GM12878 (cell line): Measurements from ENCODE around the gene SMIM5. TPM values are rescaled to one million over a fixed set of nuclear protein-coding genes. Genes with fewer than 3 reads are reported as not detected.

ENCODE experiments used
- ATAC-seq: fragments of 200-7000 bp; cut with Tn5 transposase; 3 replicates; pipeline ENCODE4 v1.9.1; 2020; ENCODE audit warnings: mild to moderate bottlenecking, moderate library complexity
- BruUV-seq: library from RNA; stranded (reverse); fragments of 400-500 nt; replicated peaks from 2 replicates; lab custom pipeline; 2021; lab: Mats Ljungman, UMichigan
- CTCF ChIA-PET: fragments of 300-600 bp; sonication (Branson Sonifier 250); formaldehyde crosslinking; extraction: SDS; loops from one replicate; lab custom pipeline; 2021; ENCODE audit warnings: inconsistent platforms; lab: Yijun Ruan, JAX
- POLR2A ChIA-PET: fragments of 350-600 bp; formaldehyde crosslinking; extraction: SDS; loops from one replicate; lab custom pipeline; 2021; ENCODE audit warnings: inconsistent platforms; lab: Charles Lee
- RAD21 ChIA-PET: fragments of 300-600 bp; sonication (Branson Sonifier 250); formaldehyde crosslinking; loops from one replicate; lab custom pipeline; 2023; ENCODE audit warnings: antibody characterized with exemption; ENCODE audit not compliant: unreplicated experiment; lab: Charles Lee
- SMC1A ChIA-PET: fragments of 300-600 bp; sonication (Branson Sonifier 250); formaldehyde crosslinking; loops from one replicate; lab custom pipeline; 2023; ENCODE audit not compliant: unreplicated experiment, uncharacterized antibody; lab: Charles Lee
- DNase-seq: peaks from one replicate; pipeline ENCODE4 v3.0.0-alpha.2; 2011; ENCODE audit warnings: low read depth, low spot score
- FAIRE-seq: peaks from 3 replicates; lab custom pipeline; 2011; peaks lifted over from hg19 to GRCh38; lab: Jason Lieb, UNC
- H2AFZ ChIP-seq: 2 replicates; pipeline ENCODE4 v1.6.0; 2011; ENCODE audit warnings: low read depth, low read length, control low read depth; ENCODE audit not compliant: control insufficient read depth
- H3K27ac ChIP-seq: 2 replicates; pipeline ENCODE4 v1.5.1; 2011; ENCODE audit warnings: control low read depth; ENCODE audit not compliant: control insufficient read depth, insufficient read depth
- H3K27me3 ChIP-seq, 2 experiments: replicated peaks in 1 of 2; 2 replicates each; pipeline versions ENCODE4 v1.6.0 to v1.6.1; 2011; ENCODE audit warnings: low read length in 1 of 2; ENCODE audit not compliant: control insufficient read depth in 2 of 2, insufficient read depth in 2 of 2
- H3K36me3 ChIP-seq, 2 experiments: 2 replicates each; pipeline ENCODE4 v1.5.1; 2011; ENCODE audit warnings: low read length in 1 of 2; ENCODE audit not compliant: control insufficient read depth in 2 of 2, insufficient read depth in 2 of 2
- H3K4me1 ChIP-seq: 2 replicates; pipeline ENCODE4 v1.6.1; 2011; ENCODE audit warnings: mild to moderate bottlenecking, low read length, moderate library complexity, mixed read lengths; ENCODE audit not compliant: control insufficient read depth, insufficient read depth
- H3K4me2 ChIP-seq: 2 replicates; pipeline ENCODE4 v1.6.0; 2011; ENCODE audit warnings: control low read depth; ENCODE audit not compliant: control insufficient read depth, insufficient read depth
- H3K4me3 ChIP-seq: fragments of 200-600 bp; sonication (generic); 2 replicates; pipeline ENCODE4 v1.5.1; 2016
- H3K79me2 ChIP-seq: 2 replicates; pipeline ENCODE4 v1.6.0; 2011; ENCODE audit warnings: low read length; ENCODE audit not compliant: control insufficient read depth, insufficient read depth
- H3K9ac ChIP-seq: 2 replicates; pipeline ENCODE4 v1.8.0; 2011; ENCODE audit warnings: low read length, control low read depth, mixed read lengths; ENCODE audit not compliant: control insufficient read depth, insufficient read depth
- H3K9me3 ChIP-seq: replicated peaks from 3 replicates; pipeline ENCODE4 v1.5.1; 2011; ENCODE audit warnings: mild to moderate bottlenecking, low read length; ENCODE audit not compliant: control insufficient read depth, insufficient read depth
- H4K20me1 ChIP-seq: 2 replicates; pipeline ENCODE4 v1.6.0; 2011; ENCODE audit not compliant: control insufficient read depth, insufficient read depth
- ATF3 ChIP-seq: IDR thresholded peaks from 2 replicates; pipeline ENCODE4 v1.6.1; 2011; ENCODE audit warnings: low read depth, mild to moderate bottlenecking, low read length, moderate library complexity, borderline replicate concordance; ENCODE audit errors: extremely low read depth
- BRCA1 ChIP-seq: IDR thresholded peaks from 2 replicates; pipeline ENCODE4 v1.6.1; 2011; ENCODE audit warnings: low read depth, low read length, improper control_type of control experiment
- ETV6 ChIP-seq, 2 experiments: fragments of 450-650 bp in 1 of 2; IDR thresholded peaks in 1 of 2; conservative IDR thresholded peaks in 1 of 2; 2 replicates each; pipeline ENCODE4 v1.6.1; 2014; ENCODE audit warnings: antibody characterized with exemption in 1 of 2, borderline replicate concordance in 1 of 2, low read depth in 1 of 2, mild to moderate bottlenecking in 1 of 2, moderate library complexity in 1 of 2
- FOXM1 ChIP-seq: IDR thresholded peaks from 2 replicates; pipeline ENCODE4 v1.6.1; 2012; ENCODE audit warnings: low read depth, mild to moderate bottlenecking, inconsistent platforms, low read length, moderate library complexity
- GATAD2B ChIP-seq: fragments of 450-650 bp; conservative IDR thresholded peaks from 2 replicates; pipeline ENCODE4 v1.6.1; 2017; ENCODE audit warnings: low read depth, mild to moderate bottlenecking, moderate library complexity
- IKZF1 ChIP-seq: fragments of 450-650 bp; conservative IDR thresholded peaks from 2 replicates; pipeline ENCODE4 v1.6.1; 2017; ENCODE audit warnings: antibody characterized with exemption, mild to moderate bottlenecking
- MEF2A ChIP-seq: IDR thresholded peaks from 2 replicates; pipeline ENCODE4 v1.6.1; 2011; ENCODE audit warnings: low read depth, mild to moderate bottlenecking, low read length, moderate library complexity; ENCODE audit not compliant: insufficient read depth
- RELB ChIP-seq: fragments of 450-650 bp; IDR thresholded peaks from 2 replicates; pipeline ENCODE4 v1.6.1; 2017; ENCODE audit warnings: low read depth, mild to moderate bottlenecking, moderate library complexity
- USF2 ChIP-seq: IDR thresholded peaks from 2 replicates; pipeline ENCODE4 v1.6.1; 2011; ENCODE audit warnings: low read depth, low read length, improper control_type of control experiment, borderline replicate concordance
- ZBTB33 ChIP-seq: fragments of 450-650 bp; IDR thresholded peaks from 2 replicates; pipeline ENCODE4 v1.6.1; 2017; ENCODE audit warnings: mild to moderate bottlenecking
- ZBTB40 ChIP-seq: fragments of 450-650 bp; IDR thresholded peaks from 2 replicates; pipeline ENCODE4 v1.6.1; 2016; ENCODE audit warnings: mild to moderate bottlenecking, moderate library complexity, borderline replicate concordance
- WGBS: methylation state at CpG from one replicate; pipeline ENCODE4 v1.1.6; 2016; ENCODE audit warnings: low lambda C conversion rate; ENCODE audit not compliant: insufficient replicate concordance, insufficient coverage; ENCODE audit errors: missing lambda C conversion rate; 5-methylcytosine and 5-hydroxymethylcytosine counted together
- in situ Hi-C: fragments of 300-500 bp; cut with MboI; formaldehyde crosslinking; loops from 9 replicates; pipeline ENCODE4 v1.14.3; 2018; ENCODE audit warnings: mixed read lengths
- intact Hi-C: fragments of 100-400 bp; cut with micrococcal nuclease; formaldehyde crosslinking; loops from one replicate; pipeline ENCODE4 v1.14.2; 2022; ENCODE audit not compliant: unreplicated experiment
- polyA plus RNA-seq, 11 experiments: library from polyadenylated mRNA; depleted of rRNA in 4 of 11; unstranded in 6 of 11; stranded (reverse) in 5 of 11; fragments of >200 nt; fragmentation: Nextera tagmentation in 4 of 11; fragmentation: Illumina TruSeq in 1 of 11; extraction: Ambion mirVana in 4 of 11; extraction: Trizol in 1 of 11; gene quantifications; 1 replicate in 1 of 11; 2 replicates in 10 of 11; pipeline versions ENCODE4 v1.2.1 to v1.2.3, GENCODE V29; 2011 to 2016; ENCODE audit warnings: inconsistent platforms in 2 of 11, missing spikeins in 2 of 11, low read depth in 1 of 11
- total RNA-seq, 4 experiments: library from RNA; depleted of rRNA in 3 of 4; stranded (reverse); fragments of >200 nt in 3 of 4; fragmentation: Illumina TruSeq in 1 of 4; extraction: Trizol in 1 of 4; gene quantifications; 2 replicates each; pipeline versions ENCODE4 v1.2.1 to v1.2.3, GENCODE V29; 2013 to 2021

SMIM5 gene
- total and polyA plus RNA-seq, 10 of the 15 experiments (the other 5 are each of a cell fraction or from before 2014, with no cell fraction given), result 0.08 to 0.11 TPM; not detected in 8

GRCh38 chr17:75596320-75597087 lies 36.7 kb upstream of the SMIM5 start:
- no peak overlapping the region for H3K4me3 ChIP-seq

More at GRCh38 chr17:75596320-75597087, 36.7 kb upstream of the SMIM5 start:
- no peak overlapping the region for H3K9ac ChIP-seq
- WGBS, result 54% methylated on average over 17 of the region's 17 CpGs
- no peaks in the 10 kb centered on the region for H3K36me3 ChIP-seq
- ChIA-PET POLR2A (no interaction called here), RAD21 (interaction anchor here (5.3 kb wide), 1 partner anchor 153 kb away, joined by 51 read pairs; no protein-coding TSS in a partner anchor), SMC1A (no interaction called here)
- intact Hi-C loops, result no loop called here
- in situ Hi-C loops, result loop anchor here (10.0 kb wide), 1 partner anchor 172 kb away; no protein-coding TSS in a partner anchor
- H4K20me1 ChIP-seq, result no peaks in the 10 kb centered on the region; the same call in 1 of the 2 replicates
- H3K9me3 ChIP-seq, result no peaks in the 10 kb centered on the region
- no peak for ATAC-seq
- no peaks in the 10 kb centered on the region for H3K79me2 ChIP-seq
- BruUV-seq, result no TSS peak
- no peaks in the 10 kb centered on the region for H3K27me3 ChIP-seq
- no peak overlapping the region for H2AFZ ChIP-seq
- no peaks in the 10 kb centered on the region for H3K4me1 ChIP-seq
- no peak overlapping the region for H3K27ac ChIP-seq
- TF ChIP-seq RELB, result no peak
- TF ChIP-seq BRCA1, result no peak
- TF ChIP-seq GATAD2B, result no peak
- TF ChIP-seq USF2, result no peak
- no peak for TF ChIP-seq ZBTB40
- TF ChIP-seq FOXM1, result no peak
- TF ChIP-seq IKZF1, result no peak
- TF ChIP-seq ETV6 (conservative IDR thresholded peaks at IDR 0.05 in 1 of 2, IDR thresholded peaks at IDR 0.05 in 1 of 2; ENCODE audit: borderline replicate concordance in 1 of 2, low read depth in 1 of 2), result no peak
- TF ChIP-seq ZBTB33, result no peak
- no peak for TF ChIP-seq ATF3
- no peak for TF ChIP-seq MEF2A
- TF ChIP-seq, all 136 proteins: peak for 0
- DNase-seq (no peak), FAIRE-seq (no peak)
- CTCF ChIA-PET, result interaction anchor here (1.0 to 1.6 kb wide), 2 partner anchors 151 to 157 kb away, joined by 5 to 6 read pairs; no protein-coding TSS in a partner anchor
- no peak overlapping the region for H3K4me2 ChIP-seq
